ENCODE data around the gene ADH7.
"Not testable (repeated sequence)": the region's sequence is repeated elsewhere in the genome, so short reads cannot be mapped to it uniquely, and the experiment has no call there.

ADH7 gene

GRCh38 chr4:99415762-99416161, 19.4 kb downstream of the ADH7 start:
- DNase-seq (ENCODE audit: low spot score), result not testable (repeated sequence)

DNA sequence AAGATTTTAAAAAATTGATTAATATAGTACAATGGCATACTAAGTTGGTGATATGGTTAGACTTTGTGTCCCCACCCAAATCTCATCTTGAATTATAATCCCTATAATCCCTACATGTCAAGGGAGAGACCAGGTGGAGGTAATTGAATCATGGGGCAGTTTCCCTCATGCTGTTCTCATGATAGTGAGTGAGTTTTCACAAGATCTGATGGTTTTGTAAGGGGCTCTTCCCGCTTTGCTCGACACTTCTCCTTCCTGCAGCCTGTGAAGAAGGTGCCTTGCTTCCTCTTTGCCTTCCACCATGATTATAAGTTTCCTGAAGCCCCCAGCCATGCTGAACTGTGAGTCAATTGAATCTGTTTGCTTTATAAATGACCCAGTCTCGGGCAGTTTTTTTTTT, 20.2 kb downstream of the ADH7 start:
- DNase-seq (ENCODE audit: low spot score), result not testable (repeated sequence)

DNA sequence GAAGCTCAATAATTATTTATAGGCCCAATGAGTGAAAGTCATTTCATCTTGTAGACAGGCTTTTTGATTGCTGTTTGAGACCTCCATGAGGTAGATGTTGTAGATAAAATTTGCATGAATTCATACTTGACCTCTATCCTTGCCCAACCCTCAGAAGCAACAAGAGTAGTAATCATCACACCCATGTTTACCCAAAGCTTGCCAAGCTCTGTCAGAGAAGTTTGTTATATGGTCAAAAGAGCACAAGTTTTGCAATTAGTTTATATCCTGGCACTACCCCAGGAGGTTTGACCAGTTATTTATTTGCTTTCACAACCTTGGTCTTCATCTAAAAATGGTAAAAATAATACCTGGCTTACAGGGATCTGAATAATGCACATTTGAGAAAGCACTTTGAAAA, 20.7 kb downstream of the ADH7 start:
- DNase-seq (ENCODE audit: low spot score), result no peak

DNA sequence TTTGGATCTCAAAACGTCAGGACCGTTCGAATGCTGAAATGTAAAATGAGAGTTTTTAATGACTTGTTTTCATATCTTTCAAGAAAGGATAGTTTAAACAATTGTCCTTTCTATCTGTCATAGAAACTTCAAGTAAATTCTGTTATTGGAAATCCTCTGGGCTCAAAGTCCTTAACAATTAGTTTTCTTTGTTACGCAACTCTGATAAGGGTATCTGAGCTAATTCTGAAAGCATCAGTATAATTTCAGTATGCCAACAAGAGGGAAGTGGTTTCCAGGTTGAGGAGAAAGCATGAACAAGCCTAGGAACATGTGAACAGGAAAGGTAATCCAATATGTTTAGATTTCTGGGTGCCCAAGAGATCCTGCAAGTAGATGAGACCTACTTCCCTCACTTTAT, 22.0 kb downstream of the ADH7 start:
- no peak for DNase-seq (ENCODE audit: low spot score)

DNA sequence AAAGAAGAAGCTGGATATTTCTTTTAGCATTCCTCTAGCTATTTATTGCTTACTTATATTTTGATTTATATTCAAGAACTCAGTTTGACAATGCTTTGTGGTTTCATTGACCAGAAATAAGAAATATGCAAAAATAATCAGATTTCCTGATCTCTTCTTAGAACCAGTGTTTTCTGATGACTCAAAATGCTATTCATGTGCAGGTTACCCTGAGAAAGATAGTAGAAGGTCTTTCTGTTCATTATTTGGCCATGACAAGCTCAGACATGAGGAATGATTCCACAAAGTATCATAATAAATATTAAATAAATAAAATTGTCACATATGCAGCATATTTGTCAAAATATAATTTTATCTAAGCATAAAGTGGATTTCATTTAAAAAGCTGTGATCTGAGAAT, 24.1 kb downstream of the ADH7 start:
- no peak for DNase-seq (ENCODE audit: low spot score)

- no peak for DNase-seq (ENCODE audit: low spot score)
Measured at GRCh38 chr4:99410075-99410474, 25.1 kb downstream of the ADH7 start.

DNA sequence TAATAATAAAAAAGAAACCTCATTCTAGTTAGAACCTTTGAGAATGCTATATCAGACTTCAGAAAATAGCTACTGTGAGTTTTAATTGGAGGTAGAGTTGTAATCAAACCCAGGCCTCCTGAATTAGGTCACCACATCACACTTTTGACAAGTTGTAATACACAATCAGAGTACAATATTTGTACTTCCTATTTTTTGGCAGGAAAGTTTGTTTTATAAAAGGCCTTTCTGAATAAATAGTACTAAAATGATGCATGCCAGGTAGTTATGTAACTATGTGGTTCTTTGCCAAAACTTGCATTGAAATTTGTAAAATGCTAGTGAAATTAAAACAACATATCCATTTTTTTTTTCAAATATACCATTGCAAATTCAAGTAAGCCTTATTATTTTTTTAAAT, 26.8 kb downstream of the ADH7 start:
- no peak for DNase-seq (ENCODE audit: low spot score)

- no peak for DNase-seq (ENCODE audit: low spot score)
Measured at GRCh38 chr4:99405433-99406115, 29.6 kb downstream of the ADH7 start.

- DNase-seq (ENCODE audit: low spot score), result no peak
Measured at GRCh38 chr4:99404595-99405287, 30.4 kb downstream of the ADH7 start.

DNA sequence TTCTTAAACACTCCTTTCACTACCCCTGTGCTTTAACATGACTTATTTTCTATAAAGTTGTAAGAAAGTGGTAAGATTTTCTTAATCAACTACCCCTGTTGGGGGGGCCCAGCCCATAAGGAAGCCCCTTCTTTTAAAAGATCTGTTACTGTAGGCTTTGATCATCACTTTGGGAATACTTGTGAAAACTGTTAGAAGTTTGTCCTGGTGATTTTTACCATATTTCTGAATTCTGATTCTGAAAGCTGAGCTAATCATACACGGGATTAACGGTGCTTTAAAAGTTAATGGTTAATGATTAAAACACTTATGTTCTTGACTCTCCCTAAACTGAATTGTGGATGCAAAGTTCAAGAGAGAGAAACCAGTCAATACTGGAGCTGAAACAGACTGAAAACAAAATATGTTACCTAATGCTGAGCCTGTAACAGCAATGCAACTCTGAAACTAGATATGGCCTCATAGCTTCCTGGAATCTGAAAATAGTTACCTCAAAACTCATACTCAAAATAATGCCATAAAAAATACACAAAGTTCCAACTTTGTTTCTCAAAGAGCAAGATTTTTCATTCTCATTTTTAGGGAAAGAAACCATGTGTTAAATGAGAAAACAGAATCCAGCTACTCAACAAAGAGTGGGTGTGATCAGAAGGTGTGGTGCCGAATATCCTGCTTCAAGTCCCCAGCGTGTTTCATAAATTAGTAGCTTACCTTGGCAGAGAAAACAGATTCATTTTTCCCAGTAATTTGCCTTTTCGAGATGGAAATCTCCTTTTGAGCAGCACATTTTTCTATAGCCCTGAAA, 31.6 kb downstream of the ADH7 start:
- DNase-seq (ENCODE audit: low spot score), result no peak

- DNase-seq (ENCODE audit: low spot score), result no peak
Measured at GRCh38 chr4:99402765-99403164, 32.4 kb downstream of the ADH7 start.

DNA sequence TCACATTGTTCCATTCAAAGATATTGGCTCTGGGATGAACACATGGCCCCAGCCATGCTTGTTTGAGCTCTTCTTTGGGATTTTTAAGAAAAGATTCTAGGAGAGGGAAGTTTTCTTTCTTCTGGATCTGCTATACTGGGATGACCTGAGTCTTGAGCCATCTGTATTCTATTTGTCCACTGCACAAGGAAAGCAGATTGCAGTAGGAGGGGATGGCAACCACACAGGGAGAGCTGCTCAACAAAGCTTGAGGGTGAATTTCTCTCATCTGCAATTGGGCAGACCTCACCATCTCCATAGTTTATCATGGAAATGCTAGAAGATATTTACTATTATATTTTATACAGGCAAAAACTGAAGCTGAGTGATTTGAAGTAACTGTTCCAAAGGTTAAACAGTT, 34.3 kb downstream of the ADH7 start:
- no peak for DNase-seq (ENCODE audit: low spot score)

DNA sequence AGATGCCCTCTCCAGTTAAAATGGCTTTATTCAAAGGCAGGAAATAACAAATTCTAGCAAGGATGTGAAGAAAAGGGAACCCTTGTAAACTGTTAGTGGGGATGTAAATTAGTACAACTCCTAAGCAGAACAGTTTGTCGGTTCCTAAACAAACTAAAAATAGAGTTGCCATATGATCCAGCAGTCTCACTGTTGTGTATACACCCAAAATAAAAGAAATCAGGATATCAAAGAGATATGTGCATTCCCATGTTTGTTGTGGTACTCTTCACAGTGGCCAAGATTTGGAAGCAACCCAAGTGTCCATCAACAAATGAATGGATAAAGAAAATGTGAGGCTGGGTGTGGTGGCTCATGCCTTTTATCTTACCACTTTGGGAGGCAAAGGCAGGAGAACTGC, 36.1 kb downstream of the ADH7 start:
- no peak for DNase-seq (ENCODE audit: low spot score)

DNA sequence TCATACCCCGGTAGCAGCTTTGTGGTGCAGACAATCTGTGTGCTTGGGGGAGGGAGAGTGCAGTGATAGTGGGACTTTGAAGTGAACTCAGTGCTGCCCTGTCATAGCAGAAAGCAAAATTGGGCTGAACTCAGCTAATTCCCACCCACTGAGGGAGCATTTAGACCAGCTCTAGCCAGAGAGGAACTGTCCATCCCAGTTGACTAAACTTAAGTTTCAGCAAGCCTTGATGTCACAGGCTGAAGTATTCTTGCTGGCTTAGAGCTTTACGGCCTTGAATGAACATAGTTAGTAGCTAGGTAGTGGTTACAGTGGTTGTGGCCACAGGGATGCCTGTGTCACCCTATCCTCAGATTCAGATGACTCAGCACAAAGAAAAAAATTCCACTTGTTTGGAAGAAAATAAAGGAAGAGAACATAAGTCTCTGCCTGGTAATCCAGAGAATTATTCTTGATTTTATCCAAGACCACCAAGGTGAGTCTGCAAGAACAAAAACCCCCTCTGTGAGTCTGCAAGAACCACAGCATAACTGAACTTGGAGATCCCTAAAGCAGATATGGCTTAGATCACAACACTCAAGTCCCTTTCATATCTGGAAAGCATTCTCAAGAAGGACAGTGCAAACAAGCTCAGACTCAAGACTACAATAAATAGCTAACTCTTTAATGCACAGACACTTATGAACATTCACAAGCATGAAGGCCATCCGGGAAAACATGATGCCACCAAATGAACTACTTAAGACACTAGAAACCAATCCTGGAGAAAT, 39.4 kb downstream of the ADH7 start:
- no peak for DNase-seq (ENCODE audit: low spot score)

DNA sequence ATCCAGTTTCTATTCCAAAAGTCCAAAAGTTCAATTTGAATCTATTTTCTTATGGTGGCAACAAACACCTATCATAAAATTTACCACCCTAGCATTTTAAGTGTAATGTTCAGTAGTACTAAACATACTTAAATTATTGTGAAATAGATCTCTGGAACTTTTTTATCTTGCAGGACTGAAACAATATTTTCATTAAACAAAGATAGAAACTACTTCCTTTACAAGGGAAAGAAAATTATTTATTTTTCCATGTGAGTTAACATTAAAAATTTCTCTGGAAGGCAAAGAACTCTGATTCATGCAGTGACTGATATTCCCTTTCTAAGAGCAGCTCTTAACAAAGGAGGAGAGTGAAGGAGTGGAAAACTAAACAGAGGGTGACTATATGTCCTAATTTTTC, 40.2 kb downstream of the ADH7 start:
- no peak for DNase-seq (ENCODE audit: low spot score)

GRCh38 chr4:99390055-99390454, 45.1 kb downstream of the ADH7 start:
- DNase-seq (ENCODE audit: low spot score), result no peak

- DNase-seq (ENCODE audit: low spot score), result no peak
Measured at GRCh38 chr4:99389606-99390005, 45.5 kb downstream of the ADH7 start.

DNA sequence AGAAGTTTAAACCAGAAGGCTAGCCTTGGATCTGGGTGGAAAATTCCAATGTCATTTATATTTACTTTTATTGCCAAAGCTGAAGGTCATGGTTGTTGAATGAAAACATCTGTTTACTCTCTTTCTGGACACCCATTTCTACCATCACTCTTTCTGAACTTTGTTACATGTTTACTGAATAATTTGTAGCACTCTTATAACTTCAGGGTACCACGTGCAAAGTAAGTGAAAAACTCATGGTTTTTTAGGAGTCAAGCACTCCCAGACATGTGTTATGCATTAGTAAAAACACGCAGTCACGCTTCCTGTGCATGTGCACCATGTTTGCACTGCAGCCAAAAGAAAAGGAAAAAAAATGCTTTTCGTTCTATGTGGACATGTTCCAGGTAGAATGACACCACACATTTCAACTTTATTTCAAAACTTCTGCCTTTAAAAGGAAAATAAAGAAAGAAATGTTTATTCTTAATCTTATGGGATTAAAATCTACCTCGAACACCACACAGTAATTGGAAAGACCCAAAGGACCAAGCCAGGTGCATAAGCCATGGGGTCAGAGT, 51.2 kb downstream of the ADH7 start:
- no peak for DNase-seq (ENCODE audit: low spot score)

DNA sequence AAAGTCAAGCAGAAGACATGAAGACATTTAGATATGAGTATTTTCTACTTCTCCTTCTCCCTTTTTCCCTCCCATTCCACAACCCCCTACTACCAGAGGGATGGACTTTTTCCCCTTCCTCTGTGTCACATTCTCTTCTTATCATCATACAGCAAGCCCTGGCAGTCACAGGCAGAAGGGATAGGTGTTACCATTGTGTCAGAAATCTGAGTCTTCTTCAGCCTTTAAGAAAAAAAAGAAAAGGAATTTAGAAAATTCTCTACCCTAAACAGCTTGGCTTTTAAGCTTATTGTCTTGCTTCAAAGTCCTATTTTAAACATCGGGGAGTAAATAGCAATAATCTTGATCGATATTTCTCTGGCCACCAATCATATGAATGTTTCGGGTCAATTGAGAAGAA, 51.7 kb downstream of the ADH7 start:
- no peak for DNase-seq (ENCODE audit: low spot score)

DNA sequence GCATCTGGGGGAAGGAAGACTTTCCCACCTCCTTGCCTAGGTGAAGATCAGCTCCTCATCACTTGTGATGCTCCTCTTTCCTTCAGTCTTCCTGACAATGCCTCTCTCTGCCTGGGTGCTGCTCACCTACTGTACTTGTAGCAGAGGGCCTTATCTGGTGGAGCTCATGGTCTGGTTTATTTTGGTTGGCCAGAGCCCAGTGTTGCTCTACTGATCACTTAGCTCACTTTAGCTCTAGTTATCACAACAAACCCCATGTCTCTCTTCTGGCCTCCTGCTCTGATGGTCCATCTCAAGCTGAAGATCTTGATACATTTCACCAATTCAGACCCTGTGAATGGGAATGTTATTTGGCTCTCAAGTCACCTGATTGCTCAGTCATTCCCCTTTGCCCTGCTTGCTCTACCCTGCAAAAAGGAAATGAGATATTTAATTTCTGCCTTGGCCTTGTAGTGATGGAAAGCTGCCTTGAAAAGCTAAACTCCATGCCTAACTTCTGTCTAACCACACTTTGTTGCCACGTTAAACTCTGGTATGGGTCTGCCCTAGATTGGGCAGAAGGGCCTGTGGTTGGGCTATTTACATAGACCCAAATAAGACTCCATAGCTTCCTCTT, 52.3 kb downstream of the ADH7 start:
- no peak for DNase-seq (ENCODE audit: low spot score)

- DNase-seq (ENCODE audit: low spot score), result no peak
Measured at GRCh38 chr4:99381588-99382175, 53.5 kb downstream of the ADH7 start.

Data from HuH-7.5 (cell line).